Skeletal muscle cell (primary cell): ENCODE measurements around the gene TUBA1C.

Source experiments
- DNase-seq: peaks from one replicate; pipeline ENCODE4 v3.0.0-alpha.2; 2010; ENCODE audit warnings: low read depth
- H3K4me3 ChIP-seq: 2 replicates; pipeline ENCODE4 v1.5.1; 2011; ENCODE audit warnings: low read depth, mild to moderate bottlenecking, control low read depth, low read length, moderate library complexity

Gene TUBA1C

DNA sequence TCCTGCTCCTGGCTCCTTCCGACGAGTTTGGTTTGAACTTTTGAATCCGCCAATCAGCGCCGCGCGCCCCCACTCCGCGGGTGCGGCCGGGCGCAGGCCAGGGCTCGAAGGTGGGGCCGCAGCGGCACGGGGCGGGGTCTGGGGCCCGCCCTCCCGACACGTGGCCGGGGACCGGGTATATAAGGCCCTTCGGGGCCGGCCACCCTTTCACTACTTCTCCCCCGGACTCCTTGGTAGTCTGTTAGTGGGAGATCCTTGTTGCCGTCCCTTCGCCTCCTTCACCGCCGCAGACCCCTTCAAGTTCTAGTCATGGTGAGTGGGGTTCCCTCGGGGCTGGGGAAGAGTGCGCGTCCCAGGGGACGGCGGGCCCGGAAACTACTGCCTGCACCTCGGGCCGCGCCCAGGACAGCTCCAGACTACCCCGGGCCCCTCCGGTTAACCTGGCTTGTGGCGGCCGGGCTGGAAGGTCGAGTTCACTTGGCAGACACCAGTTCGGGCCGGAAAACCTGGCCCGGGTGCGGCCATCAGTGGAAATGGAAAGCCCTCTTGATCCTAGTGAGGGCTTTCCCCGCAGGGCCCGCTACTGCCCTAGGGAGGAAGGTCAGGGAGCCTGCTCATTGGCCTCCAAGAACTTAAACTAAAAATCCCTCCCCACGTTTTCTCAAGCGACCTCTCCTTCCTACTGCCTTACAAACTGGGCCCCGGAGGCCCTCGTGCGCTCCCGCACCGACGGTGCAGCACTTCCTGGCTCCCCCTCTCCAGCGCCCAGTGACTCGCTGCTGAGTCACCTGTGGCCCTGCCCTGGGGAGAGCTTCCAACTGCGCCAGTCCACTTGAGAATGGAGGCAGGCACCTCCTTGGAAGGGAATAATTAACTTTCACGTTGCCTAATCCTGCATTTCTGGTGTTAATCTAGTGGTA lies at the start of gene TUBA1C:
TUBA1C (plus strand) TSS at position 210 of the 920 bp plus-strand sequence; CDS start at position 310, 100 bp downstream.
- peak; percentile 83 for DNase-seq
- H3K4me3 ChIP-seq: peak within 1 kb of the TSS; percentile 90

DNA sequence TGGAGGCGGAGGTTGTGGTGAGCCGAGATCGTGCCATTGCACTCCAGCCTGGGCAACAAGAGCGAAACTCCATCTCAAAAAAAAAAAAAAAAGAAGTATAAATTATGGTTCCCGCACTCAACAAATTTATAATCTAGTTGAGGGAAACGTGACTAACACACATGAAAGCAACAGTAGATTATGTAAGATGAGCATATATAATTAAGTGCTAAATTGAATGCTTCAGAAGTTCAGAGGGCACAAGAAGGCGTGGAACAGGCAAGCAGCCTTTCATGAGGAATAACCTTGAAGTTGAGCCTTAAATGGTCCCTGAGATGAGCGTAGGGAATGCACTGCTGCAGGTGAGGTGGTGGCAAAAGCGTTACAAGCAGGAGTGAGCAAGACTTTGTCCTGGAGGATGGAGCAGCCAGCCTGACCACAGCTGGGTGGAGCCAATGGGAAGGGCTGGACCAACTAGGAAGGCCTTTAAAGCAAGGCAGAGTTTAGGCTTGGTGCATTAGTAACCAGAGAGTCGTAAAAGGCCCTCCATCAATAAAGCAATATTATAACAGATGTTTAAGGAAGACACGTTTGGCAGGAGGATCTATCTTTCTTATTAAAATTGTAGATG lies 45.4 kb upstream of the TUBA1C start:
- no peak for DNase-seq
- H3K4me3 ChIP-seq: no peak overlapping the region

DNA sequence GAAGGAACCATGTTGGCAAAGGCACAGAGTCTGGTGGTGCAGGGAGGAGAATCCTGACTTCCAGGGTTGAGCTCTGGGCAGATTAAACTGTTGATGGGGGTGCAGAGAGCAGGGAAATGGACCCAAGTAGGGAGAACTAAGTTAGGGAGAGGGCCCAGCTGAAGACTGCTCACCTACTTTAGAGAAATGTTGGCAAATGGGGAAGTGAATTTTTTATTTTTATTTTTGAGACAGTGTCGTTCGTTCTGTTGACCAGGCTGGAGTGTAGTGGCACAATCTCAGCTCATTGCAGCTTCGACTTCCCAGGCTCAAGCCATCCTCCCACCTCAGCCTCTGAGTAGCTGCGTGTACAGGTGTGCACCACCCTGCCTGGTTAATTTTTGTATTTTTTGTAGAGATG lies 43.9 kb upstream of the TUBA1C start:
- DNase-seq: no peak
- H3K4me3 ChIP-seq: no peak overlapping the region

DNA sequence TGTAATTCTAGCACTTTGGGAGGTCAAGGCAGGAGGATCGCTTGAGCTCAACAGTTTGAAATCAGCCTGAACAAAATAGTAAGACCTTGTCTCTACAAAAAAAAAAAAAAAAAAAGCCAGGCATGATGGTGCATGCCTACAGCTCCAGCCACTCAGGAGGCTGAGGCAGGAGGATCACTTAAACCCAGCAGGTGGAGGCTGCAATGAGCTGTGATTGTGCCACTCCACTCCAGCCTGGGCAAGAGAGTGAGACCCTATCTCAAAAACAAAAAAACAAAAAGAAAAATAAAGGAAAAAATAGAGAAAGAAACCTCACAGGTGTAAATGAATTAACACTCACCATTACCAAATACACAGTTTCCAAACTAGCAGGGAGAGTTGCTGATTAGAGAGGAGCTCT lies 41.8 kb upstream of the TUBA1C start:
- H3K4me3 ChIP-seq: no peak overlapping the region
- no peak for DNase-seq

DNA sequence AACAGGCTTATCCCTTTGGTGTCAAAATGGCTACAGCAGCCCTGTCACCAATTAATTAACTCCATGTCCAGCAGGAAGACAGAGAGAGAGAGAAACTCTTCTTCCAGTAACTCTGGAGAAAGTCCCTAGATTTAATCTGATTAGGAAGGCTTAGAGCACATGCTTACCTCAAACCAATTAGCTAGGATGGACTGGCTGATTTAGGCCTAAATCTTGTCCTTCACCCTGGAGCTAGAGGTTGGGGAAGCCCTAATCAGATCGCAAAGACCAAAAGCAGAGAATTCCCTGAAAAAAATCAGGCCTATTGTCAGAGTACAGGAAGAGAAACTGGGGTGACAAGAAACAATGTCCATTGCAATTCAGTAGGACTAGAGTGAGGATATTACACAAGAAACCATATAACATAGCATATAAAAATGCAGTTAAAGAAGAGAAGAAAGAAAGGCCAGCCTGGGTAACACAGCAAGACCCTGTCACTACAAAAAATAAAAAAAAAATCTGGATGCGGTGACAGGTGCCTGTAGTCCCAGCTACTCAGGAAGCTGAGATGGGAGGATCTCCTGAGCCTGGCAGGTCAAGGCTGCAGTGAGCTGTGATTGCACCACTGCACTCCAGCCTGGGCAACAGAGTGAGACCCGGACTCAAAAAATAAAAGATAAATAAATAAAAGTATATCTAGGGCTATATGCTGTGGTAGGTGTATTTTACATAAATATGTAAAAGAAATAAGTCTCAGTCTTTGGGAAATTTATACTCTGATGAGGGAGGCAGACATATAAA lies 41.1 kb upstream of the TUBA1C start:
- H3K4me3 ChIP-seq: no peak overlapping the region
- no peak for DNase-seq

DNA sequence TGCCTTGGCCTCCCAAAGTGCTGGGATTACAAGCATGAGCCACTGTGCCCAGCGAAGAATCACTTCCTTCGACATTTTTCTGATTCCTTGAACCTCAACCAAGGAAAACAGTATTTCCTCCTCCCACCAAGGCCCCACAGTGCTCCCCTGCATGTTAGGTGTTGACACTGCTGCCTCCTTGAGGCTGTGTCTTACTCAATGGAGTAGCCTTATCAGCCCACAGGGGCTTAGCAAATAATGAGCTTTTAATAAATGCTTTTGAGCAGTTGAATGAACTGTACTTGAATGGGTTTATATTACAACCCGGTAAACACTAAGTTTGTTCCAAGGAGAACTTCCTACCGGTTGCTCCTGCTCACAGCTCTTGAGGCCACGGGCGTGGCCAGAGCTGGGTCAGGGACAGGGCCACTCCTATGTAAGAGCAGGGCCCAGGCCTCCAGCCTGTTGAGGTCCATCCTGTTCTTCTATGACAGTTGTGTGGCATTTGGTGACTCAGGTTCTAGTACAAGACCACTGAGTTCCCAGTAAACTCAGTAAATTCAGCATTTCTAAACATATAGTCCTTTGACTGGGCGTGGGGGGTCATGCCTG lies 39.2 kb upstream of the TUBA1C start:
- no peak for DNase-seq

DNA sequence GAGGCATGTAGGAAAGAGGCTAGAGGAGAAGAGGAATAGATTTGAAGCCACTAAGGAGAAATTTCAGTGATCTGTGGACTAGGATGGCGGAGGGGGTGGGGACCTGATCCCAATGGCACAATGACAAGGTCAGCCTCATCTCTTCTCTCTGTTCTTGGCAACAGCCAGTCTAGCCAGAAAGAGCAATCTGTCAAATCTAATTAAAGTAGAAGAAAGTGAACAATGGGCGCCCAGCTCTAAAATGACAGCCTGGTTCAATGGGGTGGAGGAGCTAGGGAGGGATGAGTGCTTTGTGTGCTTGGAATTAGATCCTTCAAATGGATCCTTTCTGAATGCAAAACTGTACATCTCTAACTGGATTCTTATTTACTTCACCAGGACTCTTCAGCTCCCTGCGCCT lies 37.2 kb upstream of the TUBA1C start:
- no peak for DNase-seq
- no peak overlapping the region for H3K4me3 ChIP-seq

More for the DNA sequence above, 39.2 kb upstream of the TUBA1C start:
- no peak overlapping the region for H3K4me3 ChIP-seq

DNA sequence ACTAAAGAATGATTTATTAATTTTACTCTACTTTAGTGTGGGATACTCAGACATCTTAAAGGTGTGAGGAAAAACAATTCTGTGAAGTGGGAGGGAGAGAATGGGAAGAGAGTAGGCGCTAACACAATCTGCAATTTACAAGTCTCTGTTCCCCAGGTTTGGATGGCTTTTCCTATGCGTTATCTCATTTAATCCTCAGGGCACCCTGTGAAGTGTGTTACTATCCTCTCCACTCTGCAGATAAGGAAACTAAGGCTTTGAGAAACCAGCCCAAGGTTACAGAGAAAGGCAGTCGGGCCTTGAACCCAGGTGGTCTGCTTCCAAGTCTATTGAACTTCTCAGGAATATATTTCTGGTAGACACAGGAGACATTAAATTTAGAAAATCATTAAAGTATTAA lies 36.2 kb upstream of the TUBA1C start:
- no peak overlapping the region for H3K4me3 ChIP-seq
- no peak for DNase-seq

DNA sequence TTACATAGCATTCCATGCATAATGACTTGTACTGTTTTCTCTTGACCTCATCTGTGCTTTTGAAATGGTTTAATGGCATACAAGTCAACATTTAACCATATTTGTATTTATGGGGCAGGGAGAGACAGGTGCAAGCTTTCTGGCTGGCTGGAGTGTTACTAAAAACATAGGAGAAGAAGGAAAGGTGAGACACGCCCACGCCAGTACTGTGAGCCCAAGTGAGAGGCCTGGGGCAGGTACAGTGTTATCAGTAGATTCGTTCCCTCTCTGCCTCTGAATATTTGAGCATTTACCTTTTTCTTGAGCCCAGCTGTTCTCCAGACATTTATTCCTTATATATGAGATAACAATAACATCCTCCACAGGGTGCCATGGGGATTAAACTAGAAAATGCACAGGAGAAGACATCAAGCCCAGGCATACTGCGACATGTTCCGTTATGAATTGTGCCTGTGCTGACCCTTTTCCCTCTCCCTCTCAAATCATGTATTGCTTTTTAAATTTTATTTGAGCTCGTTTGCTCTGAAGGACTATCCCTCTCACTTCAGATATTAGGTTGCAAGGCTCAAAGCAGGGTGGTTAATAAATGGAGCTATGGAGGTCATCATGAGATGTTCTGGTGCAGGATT lies 34.6 kb upstream of the TUBA1C start:
- DNase-seq: no peak
- no peak overlapping the region for H3K4me3 ChIP-seq

DNA sequence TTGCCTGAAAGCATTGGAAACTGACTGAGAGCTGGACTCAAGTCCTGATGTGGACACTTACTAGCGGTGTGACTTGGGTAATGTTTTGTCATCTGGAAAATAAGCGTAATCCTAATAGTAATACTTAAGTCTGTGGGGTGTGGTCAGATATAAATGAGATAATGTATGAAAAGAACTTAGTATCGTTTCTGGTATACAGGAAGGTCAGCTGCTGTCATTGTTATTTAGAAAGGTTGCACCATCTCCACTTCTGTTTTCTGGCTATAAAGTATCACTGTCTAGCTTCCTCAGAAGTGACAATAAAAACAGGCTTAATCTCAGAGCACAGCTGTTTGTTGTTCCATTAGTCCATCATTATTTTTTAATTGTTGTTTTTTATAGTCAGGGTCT lies 34.1 kb upstream of the TUBA1C start:
- DNase-seq: no peak
- H3K4me3 ChIP-seq: no peak overlapping the region

DNA sequence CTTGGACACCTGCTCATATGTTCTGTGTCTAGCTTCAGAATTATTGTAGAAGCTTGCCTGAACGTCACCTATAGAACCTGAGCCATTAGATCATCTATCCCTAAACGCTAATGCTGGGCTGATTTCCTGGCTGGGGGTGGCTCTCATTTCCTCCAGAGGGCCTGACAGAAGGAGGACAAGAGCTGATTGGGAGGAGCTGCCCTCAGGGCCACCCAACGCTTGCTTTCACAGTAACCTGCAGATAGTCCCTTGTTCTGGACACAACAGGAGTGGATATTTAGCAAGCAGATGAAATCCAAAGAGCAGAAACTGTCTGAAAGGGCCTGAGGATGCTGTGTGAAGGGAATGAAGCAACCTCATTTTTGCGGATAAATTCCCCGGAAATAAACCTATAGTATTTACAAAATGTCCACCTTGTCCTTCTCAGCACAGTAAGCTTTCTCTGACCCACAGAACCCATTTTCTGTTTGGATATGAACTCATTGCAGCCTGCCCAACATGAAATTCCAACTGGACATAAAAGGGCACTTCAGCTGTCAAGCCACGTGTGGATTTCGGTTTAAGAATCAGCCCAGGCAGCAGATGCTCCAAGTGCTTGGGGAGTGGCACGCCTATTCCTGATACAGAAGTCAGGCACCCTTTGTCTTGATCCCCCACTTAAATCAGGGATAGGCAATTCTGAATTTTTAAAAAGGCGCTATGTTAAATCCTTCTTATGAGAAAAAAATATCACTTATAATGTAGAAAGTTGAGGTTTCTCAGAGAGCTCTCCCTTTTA lies 32.8 kb upstream of the TUBA1C start:
- no peak overlapping the region for H3K4me3 ChIP-seq

DNA sequence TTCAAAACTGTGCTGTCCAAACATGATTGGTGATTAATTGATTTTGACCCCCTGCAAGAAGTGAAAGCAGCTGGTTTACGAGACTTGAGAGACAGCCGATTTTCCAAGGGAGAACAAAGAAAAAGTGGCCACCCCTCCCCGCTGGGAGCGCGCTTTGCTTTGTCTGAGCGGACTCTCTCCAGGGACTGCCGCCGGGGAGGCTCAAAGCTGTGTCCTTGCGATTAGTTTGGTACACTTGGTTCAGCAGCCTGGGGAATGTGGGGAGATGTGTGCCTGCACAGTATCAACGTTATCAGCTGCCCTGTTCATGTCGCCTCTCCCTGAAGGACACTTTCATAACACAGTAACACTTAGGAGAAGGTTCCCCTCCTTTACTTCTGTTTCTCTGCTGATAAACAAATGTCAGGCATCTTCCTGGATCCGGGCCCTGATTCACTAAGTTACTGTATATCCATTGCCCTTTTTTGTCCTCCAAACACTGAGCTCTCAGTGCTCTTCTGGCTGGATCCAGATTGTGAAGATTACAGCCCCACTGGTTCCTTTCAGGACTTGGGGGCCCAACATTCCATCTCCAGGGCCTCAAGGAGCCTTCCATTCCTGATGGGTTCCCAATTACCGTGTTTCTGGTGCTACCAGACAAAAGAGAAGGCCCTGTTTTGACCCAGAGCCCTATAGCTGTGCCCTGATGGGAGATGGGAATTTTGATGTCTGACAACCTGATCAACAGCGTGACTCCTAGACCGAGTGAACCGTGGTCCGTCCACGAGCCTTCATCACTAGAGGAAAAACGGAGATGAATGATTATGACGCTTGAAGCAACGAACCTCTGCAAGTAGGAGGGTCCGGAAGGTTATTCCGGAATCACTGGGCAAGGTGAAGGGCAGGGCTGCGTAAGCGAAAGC lies 31.7 kb upstream of the TUBA1C start:
- no peak for DNase-seq
- H3K4me3 ChIP-seq: no peak overlapping the region

More for the DNA sequence above, 32.8 kb upstream of the TUBA1C start:
- DNase-seq: no peak

DNA sequence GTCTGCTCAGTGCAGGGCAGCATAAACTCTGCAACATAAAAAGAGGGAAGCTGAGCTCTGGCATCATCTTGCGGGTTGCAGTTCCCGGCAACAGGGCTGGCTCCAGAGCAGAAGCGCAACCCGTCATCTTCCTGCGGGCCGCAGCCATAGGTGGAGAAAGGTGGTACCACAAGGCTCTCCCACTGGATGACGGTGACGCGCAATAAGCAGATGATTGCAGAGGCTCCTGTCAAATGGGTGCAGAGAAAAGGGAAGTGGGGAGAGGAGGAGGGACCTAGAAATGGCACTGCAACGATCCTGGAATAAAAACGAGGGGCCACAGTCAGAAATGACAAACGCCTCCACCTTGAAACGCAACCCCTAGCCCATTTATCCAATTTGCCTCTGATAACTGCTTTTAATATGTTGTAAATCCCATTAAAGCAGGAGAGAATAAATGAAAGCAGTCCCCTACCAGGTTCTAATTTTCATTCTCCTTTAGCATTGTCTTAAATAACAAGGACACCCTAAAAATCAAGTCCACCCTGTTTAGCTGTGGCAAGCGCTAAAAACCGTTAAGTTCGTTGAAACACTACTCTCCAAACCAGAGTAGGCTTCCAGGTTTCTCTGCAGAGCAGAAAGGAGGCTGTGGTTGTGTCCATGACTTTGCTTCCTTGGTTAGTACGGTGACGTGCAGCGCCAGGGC lies 30.9 kb upstream of the TUBA1C start:
- no peak overlapping the region for H3K4me3 ChIP-seq
- DNase-seq: no peak

DNA sequence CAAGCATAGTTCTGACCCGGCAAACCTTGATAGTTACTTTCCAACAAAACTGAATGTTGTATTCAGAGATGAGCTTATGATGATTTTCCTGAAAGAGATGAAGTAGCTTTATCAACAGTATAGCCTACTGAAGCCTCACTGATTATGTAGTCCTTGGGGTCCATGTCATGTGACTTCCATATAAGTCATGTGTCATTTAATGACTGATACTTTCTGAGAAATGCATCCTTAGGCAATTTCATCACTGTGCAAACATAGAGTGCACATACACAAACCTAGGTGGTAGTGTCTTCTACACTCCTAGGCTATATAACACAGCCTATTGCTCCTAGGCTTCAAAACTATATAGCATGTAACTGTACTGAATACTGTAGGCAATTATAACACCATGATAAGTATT lies 28.5 kb upstream of the TUBA1C start:
- DNase-seq: no peak
- no peak overlapping the region for H3K4me3 ChIP-seq

DNA sequence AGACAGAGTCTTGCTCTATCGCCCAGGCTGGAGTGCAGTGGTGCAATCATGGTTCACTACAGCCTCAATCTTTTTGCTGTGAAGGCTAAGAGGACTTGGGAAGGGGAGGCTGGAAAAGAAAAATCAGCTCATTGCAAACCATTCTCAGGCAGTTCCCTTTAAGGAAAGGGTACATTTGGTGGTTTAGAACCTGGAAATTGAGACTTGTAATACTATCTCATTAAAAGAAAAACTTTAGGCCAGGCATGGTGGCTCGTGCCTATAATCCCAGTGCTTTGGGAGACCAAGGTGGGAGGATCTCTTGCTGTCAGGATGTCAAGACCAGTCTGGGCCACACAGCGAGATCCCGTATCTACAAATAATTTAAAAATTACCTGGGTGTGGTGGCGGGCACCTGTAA lies 21.3 kb upstream of the TUBA1C start:
- DNase-seq: no peak
- H3K4me3 ChIP-seq: no peak overlapping the region

DNA sequence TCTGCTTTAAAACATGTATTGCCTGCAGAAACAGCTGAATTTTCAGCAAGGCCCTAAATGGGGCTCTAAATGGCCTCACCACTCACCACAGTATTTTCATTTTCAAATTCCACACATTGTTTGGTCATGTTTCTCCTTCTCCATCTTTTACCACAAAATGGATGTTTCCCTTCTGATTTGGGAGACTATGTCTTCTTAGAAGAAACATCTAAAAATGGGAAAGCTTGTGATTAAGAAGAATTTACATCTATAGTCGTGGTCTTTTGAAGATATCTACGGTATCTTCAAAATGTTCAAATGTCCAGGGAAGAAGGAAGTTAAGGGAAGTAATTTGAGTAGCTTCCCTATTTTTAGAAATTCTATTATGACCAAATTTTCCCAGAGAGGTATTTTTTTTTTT lies 20.7 kb upstream of the TUBA1C start:
- H3K4me3 ChIP-seq: no peak overlapping the region
- no peak for DNase-seq

DNA sequence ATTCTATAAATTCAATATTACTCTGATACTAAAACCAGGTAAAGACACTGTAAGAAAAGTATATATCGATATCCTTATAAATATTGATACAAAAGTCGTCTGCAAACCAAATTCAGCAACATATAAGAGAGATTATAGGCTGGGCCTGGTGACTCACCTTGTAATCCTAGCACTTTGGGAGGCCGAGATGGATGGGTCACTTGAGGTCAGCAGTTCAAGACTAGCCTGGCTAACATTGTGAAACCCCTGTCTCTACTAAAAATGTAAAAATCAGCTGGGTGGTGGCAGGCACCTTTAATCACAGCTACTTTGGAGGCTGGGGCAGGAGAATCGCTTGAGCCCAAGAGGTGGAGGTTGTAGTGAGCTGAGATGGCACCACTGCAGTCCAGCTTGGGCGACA lies 13.5 kb upstream of the TUBA1C start:
- H3K4me3 ChIP-seq: no peak overlapping the region
- no peak for DNase-seq
